Measurements from ENCODE around the gene MYL3. TPM values are rescaled to one million over a fixed set of nuclear protein-coding genes. Genes with fewer than 3 reads are reported as not detected.

The MYL3 gene
- total RNA-seq, 1 donor from 2014 or later = 7,440 TPM

- H3K4me1 ChIP-seq = peaks cover 46% of the 10 kb centered on the region
- H3K36me3 ChIP-seq = no peaks in the 10 kb centered on the region
- H3K27ac ChIP-seq (replicated peaks) = peak overlapping the region; percentile 95
- TF ChIP-seq, protein P1, sequence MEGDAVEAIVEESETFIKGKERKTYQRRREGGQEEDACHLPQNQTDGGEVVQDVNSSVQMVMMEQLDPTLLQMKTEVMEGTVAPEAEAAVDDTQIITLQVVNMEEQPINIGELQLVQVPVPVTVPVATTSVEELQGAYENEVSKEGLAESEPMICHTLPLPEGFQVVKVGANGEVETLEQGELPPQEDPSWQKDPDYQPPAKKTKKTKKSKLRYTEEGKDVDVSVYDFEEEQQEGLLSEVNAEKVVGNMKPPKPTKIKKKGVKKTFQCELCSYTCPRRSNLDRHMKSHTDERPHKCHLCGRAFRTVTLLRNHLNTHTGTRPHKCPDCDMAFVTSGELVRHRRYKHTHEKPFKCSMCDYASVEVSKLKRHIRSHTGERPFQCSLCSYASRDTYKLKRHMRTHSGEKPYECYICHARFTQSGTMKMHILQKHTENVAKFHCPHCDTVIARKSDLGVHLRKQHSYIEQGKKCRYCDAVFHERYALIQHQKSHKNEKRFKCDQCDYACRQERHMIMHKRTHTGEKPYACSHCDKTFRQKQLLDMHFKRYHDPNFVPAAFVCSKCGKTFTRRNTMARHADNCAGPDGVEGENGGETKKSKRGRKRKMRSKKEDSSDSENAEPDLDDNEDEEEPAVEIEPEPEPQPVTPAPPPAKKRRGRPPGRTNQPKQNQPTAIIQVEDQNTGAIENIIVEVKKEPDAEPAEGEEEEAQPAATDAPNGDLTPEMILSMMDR (IDR thresholded peaks at IDR 0.05; ENCODE audit: borderline replicate concordance) = no peak
- intact Hi-C loops (cut with micrococcal nuclease) = no loop called here
- H3K9me3 ChIP-seq (replicated peaks) = no peaks in the 10 kb centered on the region
- no peaks in the 10 kb centered on the region for H3K27me3 ChIP-seq (ENCODE audit: low read depth)
- H3K4me3 ChIP-seq = no peak overlapping the region
- DNase-seq = no peak
Observed at GRCh38 chr3:46849045-46849631, 14.1 kb downstream of the MYL3 start.

DNA sequence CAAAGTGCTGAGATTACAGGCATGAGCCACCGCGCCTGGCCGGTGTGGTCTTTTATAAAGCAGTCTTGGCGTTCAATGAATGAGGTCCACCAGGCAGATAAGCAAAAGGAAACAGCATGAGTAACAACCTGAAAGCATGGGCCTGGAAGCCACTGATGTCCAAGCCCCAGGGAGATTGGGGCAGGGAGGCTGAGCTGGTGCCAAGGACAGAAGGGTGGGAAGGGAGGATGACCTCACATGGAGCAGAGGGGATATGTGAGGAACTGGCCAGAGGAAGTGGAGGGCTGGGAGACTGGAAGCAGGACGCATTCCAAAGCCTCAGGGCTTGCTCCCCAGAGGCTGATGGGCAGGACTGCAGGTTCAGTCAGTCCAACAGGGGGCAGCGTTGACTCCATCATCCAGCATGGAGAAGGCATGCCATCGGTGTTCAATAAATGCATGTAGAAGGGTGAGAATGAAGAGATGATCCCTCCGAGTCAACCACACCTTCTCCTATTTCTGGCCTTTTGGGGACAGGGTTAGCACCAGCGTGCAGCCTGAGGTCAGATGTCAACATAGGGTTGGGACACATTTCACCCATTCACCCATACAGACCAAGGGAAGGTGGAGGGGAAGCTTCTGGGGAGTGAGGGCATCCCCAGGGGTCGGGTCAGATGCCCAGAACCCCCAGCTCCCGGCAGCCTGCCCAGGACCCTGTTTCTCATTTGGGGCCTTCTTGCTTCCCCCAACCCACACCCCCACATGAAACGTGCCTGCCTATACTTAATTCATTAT lies 14.8 kb downstream of the MYL3 start:
- peak; percentile 61 for DNase-seq
- H3K36me3 ChIP-seq = no peaks in the 10 kb centered on the region
- intact Hi-C loops (cut with micrococcal nuclease) = no loop called here
- peaks cover 4% of the 10 kb centered on the region for H3K9me3 ChIP-seq (replicated peaks)
- peak overlapping the region; percentile 95 for H3K27ac ChIP-seq (replicated peaks)
- TF ChIP-seq, protein P1 (IDR thresholded peaks at IDR 0.05; ENCODE audit: borderline replicate concordance) = peak; percentile 57
- H3K27me3 ChIP-seq (ENCODE audit: low read depth) = no peaks in the 10 kb centered on the region
- H3K4me1 ChIP-seq = peaks cover 46% of the 10 kb centered on the region
- H3K4me3 ChIP-seq = no peak overlapping the region

GRCh38 chr3:46847744-46848143 lies 15.5 kb downstream of the MYL3 start:
- H3K36me3 ChIP-seq = no peaks in the 10 kb centered on the region
- no peak overlapping the region for H3K4me3 ChIP-seq
- H3K9me3 ChIP-seq (replicated peaks) = peaks cover 11% of the 10 kb centered on the region
- H3K27me3 ChIP-seq (ENCODE audit: low read depth) = no peaks in the 10 kb centered on the region
- no peak for DNase-seq
- TF ChIP-seq, protein P1 (IDR thresholded peaks at IDR 0.05; ENCODE audit: borderline replicate concordance) = no peak
- H3K4me1 ChIP-seq = peaks cover 46% of the 10 kb centered on the region
- intact Hi-C loops (cut with micrococcal nuclease) = no loop called here
- H3K27ac ChIP-seq (replicated peaks) = peak overlapping the region; percentile 95

DNA sequence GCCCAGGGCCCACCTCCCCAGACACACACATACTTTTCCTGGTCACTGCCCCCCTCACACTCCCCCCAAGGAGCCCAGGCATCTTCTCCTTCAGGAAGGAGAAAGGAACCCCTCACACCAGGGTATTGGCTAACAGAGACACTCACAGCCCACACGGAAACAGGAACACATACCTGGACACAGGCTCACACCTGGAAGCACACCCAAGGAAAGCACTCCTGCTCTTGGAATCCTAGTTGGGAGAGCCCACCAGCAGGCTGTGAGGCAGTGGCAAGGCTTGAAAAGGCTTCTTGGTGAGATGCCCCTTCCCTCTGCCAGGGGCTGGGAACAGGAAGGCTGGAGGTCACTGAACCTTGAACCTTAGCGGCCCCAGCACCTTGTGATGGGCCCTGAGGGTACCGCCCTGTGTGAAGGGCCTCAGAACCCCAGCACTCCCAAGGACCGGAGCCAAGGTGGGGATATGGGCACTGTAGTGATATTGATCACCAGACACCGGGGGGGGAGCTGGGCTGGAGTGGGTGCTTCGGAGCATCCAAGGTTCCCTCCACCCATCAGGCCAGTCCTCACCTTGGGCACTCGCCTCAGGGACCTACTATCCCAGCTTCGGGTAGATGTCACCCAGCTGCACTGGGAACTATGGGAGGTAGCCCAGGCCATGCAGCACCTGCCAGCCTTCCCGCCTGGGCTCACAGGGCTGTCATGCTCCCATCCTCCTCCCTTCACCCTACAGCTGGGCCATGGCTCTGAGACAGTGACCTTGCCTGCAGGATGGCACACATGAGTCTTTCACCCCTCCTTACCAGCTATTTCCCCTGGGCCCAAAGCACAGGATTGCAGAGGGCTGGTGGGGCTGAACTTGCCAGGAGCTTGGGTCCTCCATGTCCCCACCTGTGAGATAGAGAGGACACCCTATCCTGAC lies 16.4 kb downstream of the MYL3 start:
- no peak for DNase-seq
- Histone ChIP-seq H3K4me3 (peak overlapping the region; percentile 61), H3K27me3 (ENCODE audit: low read depth) (no peaks in the 10 kb centered on the region), H3K36me3 (no peaks in the 10 kb centered on the region), H3K27ac (replicated peaks) (peak overlapping the region; percentile 95), H3K9me3 (replicated peaks) (peaks cover 19% of the 10 kb centered on the region), H3K4me1 (peaks cover 46% of the 10 kb centered on the region)
- intact Hi-C loops (cut with micrococcal nuclease) = no loop called here
- TF ChIP-seq, protein P1 (IDR thresholded peaks at IDR 0.05; ENCODE audit: borderline replicate concordance) = no peak

GRCh38 chr3:46845860-46846623 lies 17.2 kb downstream of the MYL3 start:
- H3K4me3 ChIP-seq = peak overlapping the region; percentile 61
- H3K36me3 ChIP-seq = peaks cover 5% of the 10 kb centered on the region
- no peaks in the 10 kb centered on the region for H3K27me3 ChIP-seq (ENCODE audit: low read depth)
- H3K27ac ChIP-seq (replicated peaks) = peak overlapping the region; percentile 95
- TF ChIP-seq, protein P1 (IDR thresholded peaks at IDR 0.05; ENCODE audit: borderline replicate concordance) = peak; percentile 62
- intact Hi-C loops (cut with micrococcal nuclease) = no loop called here
- peak; percentile 82 for DNase-seq
- peaks cover 27% of the 10 kb centered on the region for H3K9me3 ChIP-seq (replicated peaks)
- H3K4me1 ChIP-seq = peaks cover 46% of the 10 kb centered on the region

All from left ventricle myocardium inferior (tissue), 1 donor.